B cell (primary cell): ENCODE results near the gene TCEAL8. TPM values are rescaled to one million over a fixed set of nuclear protein-coding genes. Genes with fewer than 3 reads are reported as not detected.

ENCODE experiments used
- ATAC-seq: fragments of 200-7000 bp; cut with Tn5 transposase; one replicate; pipeline ENCODE4 v1.10.0; 2021; ENCODE audit warnings: low read depth, mild to moderate bottlenecking, moderate number of reproducible peaks, moderate library complexity
- CTCF ChIA-PET: fragments of 350-600 bp; sonication (Branson Sonifier 250); formaldehyde crosslinking; loops from one replicate; lab custom pipeline; 2021; ENCODE audit warnings: antibody characterized with exemption, inconsistent platforms; lab: Charles Lee
- POLR2A ChIA-PET: fragments of 350-600 bp; sonication (Branson Sonifier 250); formaldehyde crosslinking; loops from one replicate; lab custom pipeline; 2021; ENCODE audit warnings: antibody characterized with exemption; lab: Charles Lee
- DNase-seq: peaks from one replicate; pipeline ENCODE4 v3.0.0; 2013
- H2AFZ ChIP-seq: 2 replicates; pipeline ENCODE4 v1.6.1; 2012; ENCODE audit warnings: mild to moderate bottlenecking, low read depth, low read length; ENCODE audit not compliant: insufficient read depth, poor library complexity, severe bottlenecking
- H3K27ac ChIP-seq, 2 donors: 1 replicate in 1 of 2; 2 replicates in 1 of 2; pipeline ENCODE4 v1.5.1; 2012 to 2013; ENCODE audit warnings: low read length in 2 of 2, mild to moderate bottlenecking in 2 of 2, moderate library complexity in 1 of 2
- H3K27me3 ChIP-seq, 4 experiments: fragments of 200-600 bp in 1 of 4; sonication (generic) in 1 of 4; replicated peaks in 1 of 4; 1 replicate in 2 of 4; 2 replicates in 2 of 4; pipeline versions ENCODE4 v1.6.1 to v1.7.0; 2013 to 2016; ENCODE audit warnings: low read length in 3 of 4, mild to moderate bottlenecking in 2 of 4, mixed read lengths in 1 of 4, moderate library complexity in 1 of 4; ENCODE audit not compliant: insufficient read depth in 4 of 4, control insufficient read depth in 3 of 4; ENCODE audit errors: control extremely low read depth in 1 of 4
- H3K36me3 ChIP-seq, 2 experiments: replicated peaks in 1 of 2; 1 replicate in 1 of 2; 2 replicates in 1 of 2; pipeline versions ENCODE4 v1.6.1 to v1.7.1; 2013; ENCODE audit warnings: low read length in 1 of 2; ENCODE audit not compliant: insufficient read depth in 2 of 2, control insufficient read depth in 1 of 2; ENCODE audit errors: control extremely low read depth in 1 of 2, extremely low read depth in 1 of 2
- H3K4me1 ChIP-seq, 2 donors: fragments of 200-600 bp in 1 of 2; sonication (generic) in 1 of 2; 1 replicate in 1 of 2; 2 replicates in 1 of 2; pipeline versions ENCODE4 v1.5.1 to v1.6.1; 2013 to 2017; ENCODE audit warnings: low read length in 2 of 2; ENCODE audit not compliant: control insufficient read depth in 2 of 2, insufficient read depth in 2 of 2
- H3K4me2 ChIP-seq: replicated peaks from 2 replicates; pipeline ENCODE3; 2012; ENCODE audit warnings: mild to moderate bottlenecking, low read depth, low read length; ENCODE audit not compliant: poor library complexity, severe bottlenecking
- H3K4me3 ChIP-seq, 5 experiments: fragments of 200-600 bp in 1 of 5; sonication (generic) in 1 of 5; 1 replicate in 3 of 5; 2 replicates in 2 of 5; pipeline versions ENCODE4 v1.5.1 to v1.7.0; 2011 to 2016; ENCODE audit warnings: low read length in 4 of 5, mild to moderate bottlenecking in 4 of 5, low read depth in 2 of 5, control low read depth in 1 of 5, moderate library complexity in 1 of 5; ENCODE audit not compliant: insufficient read depth in 1 of 5; ENCODE audit errors: control extremely low read depth in 1 of 5, extremely low read depth in 1 of 5
- H3K79me2 ChIP-seq: fragments of 200-600 bp; sonication (generic); one replicate; pipeline ENCODE4 v1.6.0; 2016; ENCODE audit warnings: low read length; ENCODE audit not compliant: control insufficient read depth, insufficient read depth
- H3K9ac ChIP-seq: fragments of 200-600 bp; sonication (generic); 2 replicates; pipeline ENCODE4 v1.6.1; 2017; ENCODE audit warnings: mild to moderate bottlenecking, low read length, moderate library complexity
- H3K9me3 ChIP-seq, 3 donors: one replicate each; pipeline versions ENCODE4 v1.6.1 to v1.7.1; 2013; ENCODE audit warnings: low read length in 2 of 3; ENCODE audit not compliant: control insufficient read depth in 2 of 3, insufficient read depth in 1 of 3; ENCODE audit errors: control extremely low read depth in 1 of 3
- H4K20me1 ChIP-seq: 2 replicates; pipeline ENCODE4 v1.6.0; 2012; ENCODE audit warnings: mild to moderate bottlenecking, low read length; ENCODE audit not compliant: insufficient read depth, control insufficient read depth, poor library complexity, severe bottlenecking
- H3K27ac Mint-ChIP-seq: one replicate; pipeline ENCODE4 v1.8.0; 2021; ENCODE audit warnings: mixed read lengths
- H3K27me3 Mint-ChIP-seq: one replicate; pipeline ENCODE4 v1.8.0; 2021; ENCODE audit warnings: mixed read lengths
- H3K4me1 Mint-ChIP-seq: one replicate; pipeline ENCODE4 v1.8.0; 2021; ENCODE audit warnings: mixed read lengths
- H3K4me3 Mint-ChIP-seq: one replicate; pipeline ENCODE4 v1.8.0; 2021; ENCODE audit warnings: mixed read lengths
- H3K9me3 Mint-ChIP-seq: one replicate; pipeline ENCODE4 v1.8.0; 2022; ENCODE audit warnings: mixed read lengths; ENCODE audit not compliant: insufficient read depth
- EZH2 ChIP-seq: IDR thresholded peaks from 2 replicates; pipeline ENCODE4 v1.6.1; 2012; ENCODE audit warnings: borderline replicate concordance, low read depth, mild to moderate bottlenecking, moderate library complexity, low read length; ENCODE audit not compliant: insufficient read depth, poor library complexity, severe bottlenecking
- WGBS: methylation state at CpG from one replicate; pipeline ENCODE4 v1.1.5; 2013; ENCODE audit warnings: missing lambda C conversion rate; ENCODE audit not compliant: insufficient coverage; 5-methylcytosine and 5-hydroxymethylcytosine counted together
- intact Hi-C: fragments of 100-400 bp; cut with micrococcal nuclease; formaldehyde crosslinking; loops from one replicate; pipeline ENCODE4 v1.10.0; 2022
- polyA plus RNA-seq: library from polyadenylated mRNA; depleted of rRNA; stranded (reverse); fragments of >200 nt; gene quantifications from 2 replicates; pipeline ENCODE4 v1.2.3, GENCODE V29; 2012
- total RNA-seq, 2 donors: library from RNA; stranded (reverse); fragments of 120-200 nt in 1 of 2; gene quantifications; 1 replicate in 1 of 2; 2 replicates in 1 of 2; pipeline versions ENCODE4 v1.2.3 to v1.2.4, GENCODE V29; 2013 to 2022
- TF ChIP-seq, protein P1 (sequence below): fragments of 200-600 bp; IDR thresholded peaks from one replicate; pipeline ENCODE4 v1.8.0; 2022; ENCODE audit warnings: antibody characterized with exemption, mild to moderate bottlenecking

The TCEAL8 gene
- total and polyA plus RNA-seq, 2 donors (not counting 1 experiment from before 2014, with no cell fraction given) = 4.1 to 17.5 TPM

DNA sequence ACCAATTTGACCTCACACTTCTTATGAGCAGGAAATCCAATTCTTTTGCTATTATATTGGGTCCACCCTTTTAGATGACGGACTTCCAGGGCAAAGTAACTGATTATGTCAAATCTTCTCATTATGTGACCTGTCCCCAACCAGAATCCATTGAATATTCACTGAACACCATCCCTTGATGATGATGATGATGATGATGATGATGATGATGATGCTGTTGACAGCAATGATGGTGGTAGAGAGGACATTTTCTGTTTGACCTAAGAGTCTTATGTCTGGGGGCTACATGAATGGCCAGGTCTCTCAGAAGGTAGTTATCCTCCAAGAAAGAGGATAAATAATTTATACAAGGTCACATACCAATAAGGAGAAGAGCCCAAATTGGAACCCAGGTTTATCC is 5.2 kb downstream of the TCEAL8 start:
- H3K36me3 ChIP-seq = no peaks in the 10 kb centered on the region
- Mint-ChIP-seq H3K4me1 (peaks cover 12% of the 10 kb centered on the region), H3K27me3 (peaks cover 9% of the 10 kb centered on the region), H3K9me3 (no peaks in the 10 kb centered on the region), H3K4me3 (no peak overlapping the region), H3K27ac (no peak overlapping the region)
- peaks cover 0 to 10% of the 10 kb centered on the region in 2 donors for H3K4me1 ChIP-seq
- intact Hi-C loops = no loop called here
- no CpG with 5 or more reads among the region's 1 CpG for WGBS
- H3K9me3 ChIP-seq = no peaks in the 10 kb centered on the region
- H2AFZ ChIP-seq = no peak overlapping the region
- no peaks in the 10 kb centered on the region for H4K20me1 ChIP-seq
- ChIA-PET CTCF (no interaction called here), POLR2A (no interaction called here)
- no peak for DNase-seq
- peaks cover 4% of the 10 kb centered on the region for H3K79me2 ChIP-seq
- no peak overlapping the region for H3K9ac ChIP-seq
- no peak overlapping the region for H3K4me3 ChIP-seq
- H3K27me3 ChIP-seq = no peaks in the 10 kb centered on the region
- TF ChIP-seq, protein P1, sequence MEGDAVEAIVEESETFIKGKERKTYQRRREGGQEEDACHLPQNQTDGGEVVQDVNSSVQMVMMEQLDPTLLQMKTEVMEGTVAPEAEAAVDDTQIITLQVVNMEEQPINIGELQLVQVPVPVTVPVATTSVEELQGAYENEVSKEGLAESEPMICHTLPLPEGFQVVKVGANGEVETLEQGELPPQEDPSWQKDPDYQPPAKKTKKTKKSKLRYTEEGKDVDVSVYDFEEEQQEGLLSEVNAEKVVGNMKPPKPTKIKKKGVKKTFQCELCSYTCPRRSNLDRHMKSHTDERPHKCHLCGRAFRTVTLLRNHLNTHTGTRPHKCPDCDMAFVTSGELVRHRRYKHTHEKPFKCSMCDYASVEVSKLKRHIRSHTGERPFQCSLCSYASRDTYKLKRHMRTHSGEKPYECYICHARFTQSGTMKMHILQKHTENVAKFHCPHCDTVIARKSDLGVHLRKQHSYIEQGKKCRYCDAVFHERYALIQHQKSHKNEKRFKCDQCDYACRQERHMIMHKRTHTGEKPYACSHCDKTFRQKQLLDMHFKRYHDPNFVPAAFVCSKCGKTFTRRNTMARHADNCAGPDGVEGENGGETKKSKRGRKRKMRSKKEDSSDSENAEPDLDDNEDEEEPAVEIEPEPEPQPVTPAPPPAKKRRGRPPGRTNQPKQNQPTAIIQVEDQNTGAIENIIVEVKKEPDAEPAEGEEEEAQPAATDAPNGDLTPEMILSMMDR = no peak
- no peak for TF ChIP-seq EZH2
- no peak overlapping the region for H3K4me2 ChIP-seq
- H3K27ac ChIP-seq = no peak overlapping the region
- no peak for ATAC-seq

GRCh38 chrX:103248553-103248952 is 6.4 kb downstream of the TCEAL8 start:
- ATAC-seq = no peak
- no peak overlapping the region for H3K27ac ChIP-seq
- TF ChIP-seq, protein P1 = peak; percentile 51
- no peak for TF ChIP-seq EZH2
- H3K4me3 ChIP-seq = no peak overlapping the region
- Mint-ChIP-seq H3K27ac (no peak overlapping the region), H3K27me3 (peaks cover 9% of the 10 kb centered on the region), H3K9me3 (no peaks in the 10 kb centered on the region), H3K4me3 (no peak overlapping the region), H3K4me1 (peaks cover 2% of the 10 kb centered on the region)
- DNase-seq = peak; percentile 29
- H3K9ac ChIP-seq = no peak overlapping the region
- no peaks in the 10 kb centered on the region for H3K79me2 ChIP-seq
- no peaks in the 10 kb centered on the region for H3K36me3 ChIP-seq
- CTCF ChIA-PET = interaction anchor here (0.7 to 1.1 kb wide), 2 partner anchors 18 to 94 kb away, joined by 3 read pairs; no protein-coding TSS in a partner anchor
- POLR2A ChIA-PET = no interaction called here
- H3K4me2 ChIP-seq = no peak overlapping the region
- peaks cover 0 to under 1% of the 10 kb centered on the region in 2 donors for H3K4me1 ChIP-seq
- no peaks in the 10 kb centered on the region for H3K9me3 ChIP-seq
- H4K20me1 ChIP-seq = no peaks in the 10 kb centered on the region
- H3K27me3 ChIP-seq = no peaks in the 10 kb centered on the region
- intact Hi-C loops = loop anchor here (1.0 kb wide), 1 partner anchor 37 kb away; no protein-coding TSS in a partner anchor
- no peak overlapping the region for H2AFZ ChIP-seq
